ENCODE data around the gene HEPN1. TPM values are rescaled to one million over a fixed set of nuclear protein-coding genes. Genes with fewer than 3 reads are reported as not detected.

Gene HEPN1
- total RNA-seq, 1 experiment from 2014 or later, result not detected

- no peaks in the 10 kb centered on the region for H3F3A ChIP-seq (ENCODE audit: insufficient read depth, low read depth)
- ChIA-PET CTCF (no interaction called here), POLR2A (ENCODE audit: unreplicated experiment) (no interaction called here)
- H4K20me1 ChIP-seq (ENCODE audit: insufficient read depth), result no peaks in the 10 kb centered on the region
- BruUV-seq (replicated peaks), result no TSS peak
- H3K4me3 ChIP-seq, result no peak overlapping the region
- no peak for DNase-seq
- 0 out of 2 replicates have a peak, but pooled peaks cover 4% of the 10 kb centered on the region for H3K4me1 ChIP-seq (replicated peaks; ENCODE audit: insufficient read depth)
- H3K27me3 ChIP-seq (ENCODE audit: insufficient read depth, low read depth), result 0 out of 2 replicates have a peak, but pooled peaks cover 2% of the 10 kb centered on the region
- no peak overlapping the region for H2AFZ ChIP-seq
- intact Hi-C loops (cut with micrococcal nuclease; ENCODE audit: unreplicated experiment), result no loop called here
- H3K9me2 ChIP-seq (ENCODE audit: insufficient read depth), result no peaks in the 10 kb centered on the region
- H3K36me3 ChIP-seq (ENCODE audit: low read depth), result no peaks in the 10 kb centered on the region
- H3K9me3 ChIP-seq (ENCODE audit: insufficient read depth, low read depth), result no peaks in the 10 kb centered on the region
- H3K4me2 ChIP-seq, result no peak overlapping the region
- no peak overlapping the region for H3K27ac ChIP-seq
- TF ChIP-seq CTCF (conservative IDR thresholded peaks at IDR 0.05) (no peak), EZH2 (IDR thresholded peaks at IDR 0.05; ENCODE audit: low read depth) (no peak)
- no peaks in the 10 kb centered on the region for H3K79me2 ChIP-seq (ENCODE audit: low read depth)
Observed at GRCh38 chr11:124946735-124947141, 27.7 kb downstream of the HEPN1 start.

GRCh38 chr11:124950601-124951330, 31.7 kb downstream of the HEPN1 start:
- intact Hi-C loops (cut with micrococcal nuclease; ENCODE audit: unreplicated experiment), result loop anchor here (5.0 kb wide), 2 partner anchors 73 to 278 kb away; partner anchors contain the start of genes SIAE and SPA17
- peaks cover 4% of the 10 kb centered on the region; the same call in 1 of the 2 replicates for H3K9me3 ChIP-seq (ENCODE audit: insufficient read depth, low read depth)
- H3K4me3 ChIP-seq, result no peak overlapping the region
- no peaks in the 10 kb centered on the region for H3K36me3 ChIP-seq (ENCODE audit: low read depth)
- no peaks in the 10 kb centered on the region; the same call in 1 of the 2 replicates for H3F3A ChIP-seq (ENCODE audit: insufficient read depth, low read depth)
- DNase-seq, result no peak
- peaks cover 20% of the 10 kb centered on the region for H3K4me1 ChIP-seq (replicated peaks; ENCODE audit: insufficient read depth)
- H2AFZ ChIP-seq, result no peak overlapping the region
- H3K9me2 ChIP-seq (ENCODE audit: insufficient read depth), result no peaks in the 10 kb centered on the region
- no peaks in the 10 kb centered on the region for H3K27me3 ChIP-seq (ENCODE audit: insufficient read depth, low read depth)
- no TSS peak for BruUV-seq (replicated peaks)
- ChIA-PET POLR2A (ENCODE audit: unreplicated experiment) (interaction anchor here (0.6 kb wide), 1 partner anchor 300 kb away, joined by 5 read pairs; no protein-coding TSS in a partner anchor), CTCF (no interaction called here)
- no peak for TF ChIP-seq EZH2 (IDR thresholded peaks at IDR 0.05; ENCODE audit: low read depth)
- no peak for TF ChIP-seq CTCF (conservative IDR thresholded peaks at IDR 0.05)
- H4K20me1 ChIP-seq (ENCODE audit: insufficient read depth), result no peaks in the 10 kb centered on the region
- no peak overlapping the region for H3K4me2 ChIP-seq
- no peaks in the 10 kb centered on the region for H3K79me2 ChIP-seq (ENCODE audit: low read depth)
- no peak overlapping the region for H3K27ac ChIP-seq

- no peaks in the 10 kb centered on the region for H3K36me3 ChIP-seq (ENCODE audit: low read depth)
- peaks cover 4% of the 10 kb centered on the region; the same call in 1 of the 2 replicates for H3K9me3 ChIP-seq (ENCODE audit: insufficient read depth, low read depth)
- H3F3A ChIP-seq (ENCODE audit: insufficient read depth, low read depth), result no peaks in the 10 kb centered on the region; the same call in 1 of the 2 replicates
- no peak for DNase-seq
- no peaks in the 10 kb centered on the region for H4K20me1 ChIP-seq (ENCODE audit: insufficient read depth)
- POLR2A ChIA-PET (ENCODE audit: unreplicated experiment), result interaction anchor here (0.6 kb wide), 1 partner anchor 301 kb away, joined by 5 read pairs; no protein-coding TSS in a partner anchor
- H2AFZ ChIP-seq, result no peak overlapping the region
- no peak for TF ChIP-seq EZH2 (IDR thresholded peaks at IDR 0.05; ENCODE audit: low read depth)
- no peak for TF ChIP-seq CTCF (conservative IDR thresholded peaks at IDR 0.05)
- H3K4me1 ChIP-seq (replicated peaks; ENCODE audit: insufficient read depth), result peaks cover 20% of the 10 kb centered on the region
- no peak overlapping the region for H3K27ac ChIP-seq
- no peaks in the 10 kb centered on the region for H3K79me2 ChIP-seq (ENCODE audit: low read depth)
- no peak overlapping the region for H3K4me2 ChIP-seq
- no TSS peak for BruUV-seq (replicated peaks)
- no peaks in the 10 kb centered on the region for H3K27me3 ChIP-seq (ENCODE audit: insufficient read depth, low read depth)
- H3K4me3 ChIP-seq, result no peak overlapping the region
- CTCF ChIA-PET, result no interaction called here
- no peaks in the 10 kb centered on the region for H3K9me2 ChIP-seq (ENCODE audit: insufficient read depth)
- intact Hi-C loops (cut with micrococcal nuclease; ENCODE audit: unreplicated experiment), result loop anchor here (5.0 kb wide), 2 partner anchors 74 to 279 kb away; partner anchors contain the start of genes SIAE and SPA17
Observed at GRCh38 chr11:124951341-124951740, 32.3 kb downstream of the HEPN1 start.
